Measurements from ENCODE around the gene DNAJC5G. TPM values are rescaled to one million over a fixed set of nuclear protein-coding genes. Genes with fewer than 3 reads are reported as not detected.

The DNAJC5G gene, protein sequence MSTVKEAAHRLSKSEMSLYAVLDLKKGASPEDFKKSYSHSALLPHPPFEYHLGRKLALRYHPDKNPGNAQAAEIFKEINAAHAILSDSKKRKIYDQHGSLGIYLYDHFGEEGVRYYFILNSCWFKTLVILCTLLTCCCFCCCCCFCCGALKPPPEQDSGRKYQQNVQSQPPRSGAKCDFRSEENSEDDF
- total RNA-seq (ENCODE audit: low replicate concordance), result not detected in 2 replicates

DNA sequence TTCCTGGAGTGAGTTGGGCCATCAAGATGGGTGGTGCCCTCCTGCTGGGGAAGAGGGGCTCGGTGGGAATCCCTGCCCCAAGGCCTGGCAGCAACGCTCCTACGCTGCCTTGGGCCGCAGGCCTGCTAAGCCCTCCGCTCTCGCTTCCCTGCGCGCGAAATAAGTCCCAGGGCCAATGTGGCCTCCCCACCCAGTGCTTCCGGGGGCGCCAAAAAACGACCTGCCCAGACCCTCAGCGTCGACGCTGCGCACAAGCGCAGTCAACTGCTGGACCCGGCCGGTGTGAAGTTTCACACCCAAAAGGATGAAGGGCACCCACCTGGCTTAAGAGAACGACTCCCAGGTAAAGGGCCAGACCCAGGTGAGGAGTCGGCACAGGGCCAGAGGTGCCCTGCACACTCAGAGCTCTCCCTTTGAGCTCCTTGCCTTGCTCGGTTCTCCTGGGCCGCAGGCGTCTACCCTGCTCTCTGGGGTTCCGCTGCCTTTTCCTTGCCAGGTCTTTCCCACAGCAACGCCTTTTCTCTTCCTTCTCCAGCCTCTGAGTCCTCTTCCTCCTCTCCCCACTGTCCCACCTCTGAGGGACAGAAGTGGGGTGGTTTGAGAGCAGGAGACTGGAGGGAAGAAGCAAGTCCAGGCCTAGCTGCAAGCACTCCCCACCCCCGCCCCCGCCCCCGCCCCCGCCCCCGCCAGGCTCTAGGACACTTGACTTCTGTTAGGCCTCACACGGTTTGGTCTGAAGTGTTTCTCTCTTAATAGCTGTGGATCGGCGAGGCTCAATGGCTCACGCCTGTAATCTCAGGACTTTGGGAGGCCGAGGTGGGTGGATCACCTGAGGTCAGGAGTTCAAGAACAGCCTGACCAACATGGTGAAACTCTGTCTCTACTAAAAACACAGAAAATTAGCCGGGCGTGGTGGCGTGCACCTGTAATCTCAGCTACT lies at the start of gene DNAJC5G:
DNAJC5G (plus strand) TSS at position 223 of the 940 bp plus-strand sequence. CDS start 1,296 bp downstream, outside the sequence.
- Histone ChIP-seq H3K9me3 (ENCODE audit: low read depth) (no peaks in the 10 kb centered on the region), H3F3A (ENCODE audit: low read depth) (no peaks in the 10 kb centered on the region), H3K36me3 (no peaks in the 10 kb centered on the region), H3K79me2 (ENCODE audit: low read depth) (no peaks in the 10 kb centered on the region), H3K4me3 (no peak within 1 kb of the TSS), H3K27me3 (no peaks in the 10 kb centered on the region), H3K4me1 (no peaks in the 10 kb centered on the region), H2AFZ (replicated peaks) (no peak within 1 kb of the TSS), H3K9ac (no peak within 1 kb of the TSS), H3K27ac (no peak within 1 kb of the TSS), H4K20me1 (ENCODE audit: low read depth) (no peaks in the 10 kb centered on the region), H3K4me2 (no peak within 1 kb of the TSS)
- H3K27ac Mint-ChIP-seq, result no peak within 1 kb of the TSS
- H3K27me3 Mint-ChIP-seq (ENCODE audit: insufficient read depth, low read depth), result peaks cover 16% of the 10 kb centered on the region
- no peak for TF ChIP-seq EZH2 (IDR thresholded peaks at IDR 0.05)
- TF ChIP-seq EZH2phosphoT487 (IDR thresholded peaks at IDR 0.05), result no peak
- TF ChIP-seq, protein P1, sequence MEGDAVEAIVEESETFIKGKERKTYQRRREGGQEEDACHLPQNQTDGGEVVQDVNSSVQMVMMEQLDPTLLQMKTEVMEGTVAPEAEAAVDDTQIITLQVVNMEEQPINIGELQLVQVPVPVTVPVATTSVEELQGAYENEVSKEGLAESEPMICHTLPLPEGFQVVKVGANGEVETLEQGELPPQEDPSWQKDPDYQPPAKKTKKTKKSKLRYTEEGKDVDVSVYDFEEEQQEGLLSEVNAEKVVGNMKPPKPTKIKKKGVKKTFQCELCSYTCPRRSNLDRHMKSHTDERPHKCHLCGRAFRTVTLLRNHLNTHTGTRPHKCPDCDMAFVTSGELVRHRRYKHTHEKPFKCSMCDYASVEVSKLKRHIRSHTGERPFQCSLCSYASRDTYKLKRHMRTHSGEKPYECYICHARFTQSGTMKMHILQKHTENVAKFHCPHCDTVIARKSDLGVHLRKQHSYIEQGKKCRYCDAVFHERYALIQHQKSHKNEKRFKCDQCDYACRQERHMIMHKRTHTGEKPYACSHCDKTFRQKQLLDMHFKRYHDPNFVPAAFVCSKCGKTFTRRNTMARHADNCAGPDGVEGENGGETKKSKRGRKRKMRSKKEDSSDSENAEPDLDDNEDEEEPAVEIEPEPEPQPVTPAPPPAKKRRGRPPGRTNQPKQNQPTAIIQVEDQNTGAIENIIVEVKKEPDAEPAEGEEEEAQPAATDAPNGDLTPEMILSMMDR (IDR thresholded peaks at IDR 0.05), result no peak
- H3K4me1 Mint-ChIP-seq, result no peaks in the 10 kb centered on the region
- no peaks in the 10 kb centered on the region for H3K36me3 Mint-ChIP-seq
- H3K4me3 Mint-ChIP-seq, result no peak within 1 kb of the TSS
- no peaks in the 10 kb centered on the region for H3K9me3 Mint-ChIP-seq
- no peak for DNase-seq (ENCODE audit: low spot score)

DNA sequence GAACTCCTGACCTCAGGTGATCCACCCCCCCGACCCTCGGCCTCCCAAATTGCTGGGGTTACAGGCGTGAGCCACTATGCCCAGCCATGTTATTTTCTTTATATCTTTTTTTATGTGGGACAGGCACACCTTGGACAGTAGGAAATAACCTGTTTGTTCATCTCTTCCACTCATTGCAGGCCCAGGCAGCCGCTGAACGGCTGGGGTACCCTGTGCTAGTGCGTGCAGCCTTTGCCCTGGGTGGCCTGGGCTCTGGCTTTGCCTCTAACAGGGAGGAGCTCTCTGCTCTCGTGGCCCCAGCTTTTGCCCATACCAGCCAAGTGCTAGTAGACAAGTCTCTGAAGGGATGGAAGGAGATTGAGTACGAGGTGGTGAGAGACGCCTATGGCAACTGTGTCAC lies 49.7 kb upstream of the DNAJC5G start:
- Mint-ChIP-seq H3K27ac (no peak overlapping the region), H3K4me1 (no peaks in the 10 kb centered on the region), H3K27me3 (ENCODE audit: insufficient read depth, low read depth) (peaks cover 8% of the 10 kb centered on the region), H3K4me3 (no peak overlapping the region), H3K9me3 (no peaks in the 10 kb centered on the region), H3K36me3 (peaks cover 36% of the 10 kb centered on the region)
- Histone ChIP-seq H2AFZ (replicated peaks) (no peak overlapping the region), H4K20me1 (ENCODE audit: low read depth) (no peaks in the 10 kb centered on the region), H3K36me3 (peaks cover 12% of the 10 kb centered on the region), H3F3A (ENCODE audit: low read depth) (no peaks in the 10 kb centered on the region), H3K9ac (no peak overlapping the region), H3K27me3 (no peaks in the 10 kb centered on the region), H3K4me2 (no peak overlapping the region), H3K4me3 (no peak overlapping the region), H3K9me3 (ENCODE audit: low read depth) (no peaks in the 10 kb centered on the region), H3K79me2 (ENCODE audit: low read depth) (peaks cover under 1% of the 10 kb centered on the region), H3K27ac (no peak overlapping the region), H3K4me1 (no peaks in the 10 kb centered on the region)
- DNase-seq (ENCODE audit: low spot score), result no peak
- TF ChIP-seq, protein P1 (IDR thresholded peaks at IDR 0.05), result no peak
- TF ChIP-seq EZH2 (IDR thresholded peaks at IDR 0.05) (no peak), EZH2phosphoT487 (IDR thresholded peaks at IDR 0.05) (no peak)

DNA sequence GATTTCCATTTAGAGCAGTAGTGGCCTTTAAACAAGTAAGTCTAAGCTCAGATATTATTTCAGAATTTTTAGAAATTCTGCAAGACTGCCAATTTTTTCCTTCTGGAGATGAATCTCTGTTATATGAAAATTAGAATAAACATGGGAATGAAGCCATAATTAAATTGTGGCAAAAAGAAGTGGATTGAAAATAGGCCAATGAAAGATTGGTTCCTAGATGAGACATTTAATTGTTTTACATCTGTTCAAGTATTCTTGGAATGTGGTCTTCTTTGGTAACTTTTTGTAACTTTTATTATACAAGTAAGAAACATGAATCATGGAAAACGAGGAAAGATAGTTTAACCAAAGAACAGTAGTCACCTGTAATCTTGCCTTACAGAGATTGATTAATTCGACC lies 47.7 kb upstream of the DNAJC5G start:
- no peaks in the 10 kb centered on the region for H4K20me1 ChIP-seq (ENCODE audit: low read depth)
- no peak overlapping the region for H3K4me3 ChIP-seq
- no peak overlapping the region for H3K27ac ChIP-seq
- no peak for TF ChIP-seq EZH2 (IDR thresholded peaks at IDR 0.05)
- TF ChIP-seq, protein P1 (IDR thresholded peaks at IDR 0.05), result no peak
- TF ChIP-seq EZH2phosphoT487 (IDR thresholded peaks at IDR 0.05), result no peak
- DNase-seq (ENCODE audit: low spot score), result no peak
- H3F3A ChIP-seq (ENCODE audit: low read depth), result no peaks in the 10 kb centered on the region
- Mint-ChIP-seq H3K9me3 (no peaks in the 10 kb centered on the region), H3K27me3 (ENCODE audit: insufficient read depth, low read depth) (peaks cover 4% of the 10 kb centered on the region), H3K4me1 (no peaks in the 10 kb centered on the region), H3K27ac (no peak overlapping the region), H3K36me3 (peaks cover 29% of the 10 kb centered on the region), H3K4me3 (no peak overlapping the region)
- peaks cover 12% of the 10 kb centered on the region for H3K36me3 ChIP-seq
- H3K79me2 ChIP-seq (ENCODE audit: low read depth), result no peaks in the 10 kb centered on the region
- H3K27me3 ChIP-seq, result no peaks in the 10 kb centered on the region
- H3K4me2 ChIP-seq, result no peak overlapping the region
- no peaks in the 10 kb centered on the region for H3K4me1 ChIP-seq
- H3K9ac ChIP-seq, result no peak overlapping the region
- no peaks in the 10 kb centered on the region for H3K9me3 ChIP-seq (ENCODE audit: low read depth)
- H2AFZ ChIP-seq (replicated peaks), result no peak overlapping the region

Measured in neural progenitor cell (in vitro differentiated cells).